Mucosa of stomach (tissue), 1 donor: ENCODE data around the gene GABBR1.

Experiments used
- H3K27me3 ChIP-seq: one replicate; pipeline ENCODE4 v1.7.0; 2013; ENCODE audit warnings: mild to moderate bottlenecking, low read length; ENCODE audit not compliant: control insufficient read depth, insufficient read depth
- H3K36me3 ChIP-seq: one replicate; pipeline ENCODE4 v1.7.0; 2013; ENCODE audit warnings: low read length; ENCODE audit not compliant: control insufficient read depth, insufficient read depth
- H3K4me1 ChIP-seq: one replicate; pipeline ENCODE4 v1.7.0; 2013; ENCODE audit warnings: mild to moderate bottlenecking, low read length; ENCODE audit not compliant: control insufficient read depth, insufficient read depth
- H3K4me3 ChIP-seq: one replicate; pipeline ENCODE4 v1.7.0; 2013; ENCODE audit warnings: low read length
- H3K9ac ChIP-seq: one replicate; pipeline ENCODE4 v1.7.0; 2013; ENCODE audit warnings: mild to moderate bottlenecking, low read length, moderate library complexity
- H3K9me3 ChIP-seq: one replicate; pipeline ENCODE4 v1.7.0; 2013; ENCODE audit warnings: mild to moderate bottlenecking, low read length, moderate library complexity; ENCODE audit not compliant: control insufficient read depth
- donor health status: Pancreatic carcinoma.

GABBR1 gene

DNA sequence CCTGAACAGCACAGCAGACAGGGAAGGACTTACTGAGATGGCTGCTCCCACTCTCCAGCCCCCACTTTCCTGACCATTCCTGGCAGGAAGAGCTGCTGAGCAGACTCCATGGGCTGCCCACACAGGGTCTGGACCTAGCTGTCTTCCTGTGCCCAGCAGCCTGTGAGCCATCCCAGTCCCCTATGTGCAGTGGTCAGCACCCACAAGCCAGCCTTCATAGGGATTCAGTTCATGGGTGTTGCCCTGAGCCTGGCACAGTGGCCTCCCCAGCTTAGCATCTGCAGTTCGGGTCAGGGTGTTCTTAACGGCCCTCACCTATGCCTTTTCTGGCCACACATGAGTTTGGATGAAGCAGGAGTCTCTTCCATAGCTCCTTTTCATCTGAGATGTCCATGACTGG, 105.4 kb downstream of the GABBR1 start:
- Histone ChIP-seq H3K4me1 (no peaks in the 10 kb centered on the region), H3K4me3 (no peak overlapping the region), H3K9ac (no peak overlapping the region), H3K9me3 (no peaks in the 10 kb centered on the region), H3K36me3 (no peaks in the 10 kb centered on the region), H3K27me3 (peaks cover 3% of the 10 kb centered on the region)

DNA sequence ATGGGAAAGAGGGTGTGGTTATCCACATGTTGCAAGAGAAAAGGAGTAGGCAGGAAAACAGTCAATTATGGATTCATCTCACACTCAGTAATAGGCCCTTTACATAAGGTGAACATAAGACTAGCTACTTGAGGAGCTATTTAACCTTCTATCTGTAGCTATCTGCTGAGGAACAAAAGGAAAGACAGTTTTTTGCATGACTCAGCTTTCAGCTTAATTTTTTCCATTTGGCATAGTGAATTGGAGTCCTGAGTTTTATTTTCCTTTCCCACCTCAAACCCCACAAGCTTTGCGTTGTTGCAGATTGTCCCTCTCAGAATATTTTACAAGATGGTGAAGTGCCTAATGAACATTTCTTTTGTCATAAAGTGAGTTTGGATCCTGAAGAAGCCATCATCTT, 105.9 kb downstream of the GABBR1 start:
- peaks cover 3% of the 10 kb centered on the region for H3K27me3 ChIP-seq
- no peak overlapping the region for H3K4me3 ChIP-seq
- no peaks in the 10 kb centered on the region for H3K4me1 ChIP-seq
- H3K9ac ChIP-seq, result no peak overlapping the region
- no peaks in the 10 kb centered on the region for H3K36me3 ChIP-seq
- H3K9me3 ChIP-seq, result no peaks in the 10 kb centered on the region

DNA sequence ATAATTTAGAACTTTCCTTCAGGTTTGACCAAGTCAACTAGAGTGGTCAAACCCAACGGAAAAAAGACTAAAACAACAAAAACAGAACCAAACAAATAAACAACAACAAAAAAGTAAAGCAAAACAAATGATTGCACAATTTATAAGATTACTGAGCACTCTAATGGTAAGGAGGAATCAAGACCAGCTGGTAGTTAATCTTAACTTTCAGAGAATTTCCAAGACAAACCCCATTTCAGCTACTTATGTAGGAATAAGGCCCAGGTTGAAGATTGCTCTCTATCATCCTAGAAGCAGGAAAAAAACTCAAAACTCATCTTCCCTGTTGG, 107.7 kb downstream of the GABBR1 start:
- no peaks in the 10 kb centered on the region for H3K9me3 ChIP-seq
- peaks cover 3% of the 10 kb centered on the region for H3K27me3 ChIP-seq
- H3K4me3 ChIP-seq, result no peak overlapping the region
- H3K4me1 ChIP-seq, result no peaks in the 10 kb centered on the region
- H3K9ac ChIP-seq, result no peak overlapping the region
- H3K36me3 ChIP-seq, result no peaks in the 10 kb centered on the region

DNA sequence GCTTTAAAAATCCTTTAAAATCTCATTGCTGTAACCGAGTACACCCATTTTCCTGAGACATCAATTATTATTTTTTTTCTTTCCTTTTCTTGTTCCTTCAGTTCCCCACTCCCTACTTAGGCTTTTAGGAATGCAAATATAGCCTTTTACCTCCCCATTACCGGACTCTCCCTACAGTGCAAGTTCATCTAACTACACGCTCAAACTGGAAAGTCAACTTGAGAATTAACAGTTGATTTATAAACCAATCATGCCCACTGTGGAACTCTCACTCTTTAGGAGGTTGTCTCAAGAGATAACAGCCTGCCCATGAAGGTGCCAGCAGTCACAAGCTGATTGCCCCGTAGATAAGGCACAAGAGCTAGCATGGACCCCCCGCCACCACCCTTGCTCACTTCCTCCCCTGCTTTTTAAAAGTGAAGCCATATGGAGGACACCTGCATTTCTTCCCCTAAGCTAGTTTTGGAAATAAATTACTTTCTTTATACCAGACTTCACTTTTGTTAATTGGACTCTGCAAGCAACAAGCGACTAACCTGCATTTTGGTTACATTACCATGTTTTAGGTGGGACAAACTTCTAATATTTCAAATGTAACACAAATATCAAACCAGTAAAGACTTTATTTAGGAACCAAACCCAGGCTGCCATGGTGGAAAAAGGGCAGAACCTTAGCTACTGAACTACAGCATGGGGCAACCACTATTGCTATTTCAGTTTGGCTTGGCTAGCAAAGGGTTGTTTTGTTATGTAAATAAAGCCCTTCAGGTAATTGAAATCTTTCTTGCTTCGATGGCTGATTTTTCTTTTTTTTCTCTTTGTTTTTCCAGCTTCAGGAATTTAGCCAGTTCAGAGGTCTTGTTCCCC, 108.3 kb downstream of the GABBR1 start:
- Histone ChIP-seq H3K9ac (no peak overlapping the region), H3K27me3 (peaks cover 3% of the 10 kb centered on the region), H3K4me1 (no peaks in the 10 kb centered on the region), H3K36me3 (no peaks in the 10 kb centered on the region), H3K9me3 (no peaks in the 10 kb centered on the region), H3K4me3 (no peak overlapping the region)

DNA sequence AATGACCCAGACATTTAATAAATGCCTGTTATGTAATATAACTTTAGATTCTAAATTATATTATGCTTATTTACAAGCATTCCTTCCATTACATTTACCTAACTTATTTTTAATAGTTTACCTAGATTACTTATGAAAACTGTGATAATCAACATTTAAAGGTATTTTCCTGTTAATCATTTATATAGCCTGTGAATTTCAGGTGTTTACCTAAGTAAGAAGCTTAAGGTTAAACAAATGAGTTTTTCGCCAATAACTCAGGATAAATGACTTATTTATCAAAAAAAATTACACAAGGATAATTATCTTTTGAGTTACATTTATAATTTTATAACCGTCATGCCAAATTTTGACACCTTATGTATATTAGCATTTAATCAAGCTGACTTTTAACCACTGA, 108.9 kb downstream of the GABBR1 start:
- Histone ChIP-seq H3K9ac (no peak overlapping the region), H3K9me3 (no peaks in the 10 kb centered on the region), H3K27me3 (peaks cover 3% of the 10 kb centered on the region), H3K4me1 (no peaks in the 10 kb centered on the region), H3K4me3 (no peak overlapping the region), H3K36me3 (no peaks in the 10 kb centered on the region)

DNA sequence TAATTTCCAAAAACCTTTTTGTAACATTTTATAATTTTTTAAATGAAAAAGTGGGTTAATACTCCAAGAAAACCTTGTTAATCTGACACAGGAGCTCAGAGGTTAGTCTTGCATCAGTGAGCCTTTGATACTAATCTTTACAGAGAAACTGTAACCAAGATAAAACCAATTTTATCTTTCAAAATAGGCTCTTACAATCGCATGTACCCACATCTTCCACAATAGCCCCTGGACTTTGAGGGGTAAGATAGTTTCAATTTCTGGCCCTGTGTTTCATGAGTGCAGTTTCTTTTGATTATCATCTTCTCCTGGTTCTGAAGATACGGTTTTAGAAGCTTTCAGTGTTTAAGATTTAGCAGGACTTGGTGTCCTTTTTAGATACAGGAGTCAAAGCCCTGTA, 110.8 kb downstream of the GABBR1 start:
- Histone ChIP-seq H3K4me1 (no peaks in the 10 kb centered on the region), H3K4me3 (no peak overlapping the region), H3K27me3 (no peaks in the 10 kb centered on the region), H3K9me3 (no peaks in the 10 kb centered on the region), H3K36me3 (no peaks in the 10 kb centered on the region), H3K9ac (no peak overlapping the region)

DNA sequence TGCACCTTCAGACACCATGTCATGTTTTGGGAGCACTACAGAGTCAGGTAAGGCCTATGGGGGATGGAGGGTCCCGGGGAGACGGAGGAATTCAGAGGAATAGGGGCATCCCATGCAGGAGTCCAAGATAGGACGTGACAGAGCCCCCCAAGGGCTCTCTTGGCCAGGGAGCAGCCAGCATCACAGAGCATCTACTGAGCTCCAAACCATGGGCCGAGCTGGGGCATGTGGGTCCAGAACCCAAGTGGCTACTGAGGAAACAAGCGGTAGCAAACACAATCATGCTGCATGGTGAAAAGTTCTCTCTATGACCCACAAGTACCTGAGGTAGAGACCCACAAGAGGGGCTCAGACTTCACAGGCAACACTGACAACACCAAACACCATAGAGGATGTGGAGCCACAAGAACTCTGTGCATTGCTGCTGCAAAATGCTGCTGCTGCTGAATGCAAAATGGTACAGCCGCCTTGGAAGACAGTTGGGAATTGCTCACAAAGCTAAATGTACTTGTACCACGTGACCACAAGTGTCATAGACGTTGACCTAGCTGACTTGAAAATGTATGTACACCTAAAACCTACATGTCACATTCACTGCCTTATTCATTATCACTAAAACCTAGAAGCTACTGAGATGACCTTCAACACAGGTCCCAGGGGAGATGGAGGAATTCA, 111.8 kb downstream of the GABBR1 start:
- Histone ChIP-seq H3K9me3 (no peaks in the 10 kb centered on the region), H3K4me1 (no peaks in the 10 kb centered on the region), H3K27me3 (no peaks in the 10 kb centered on the region), H3K9ac (no peak overlapping the region), H3K4me3 (no peak overlapping the region), H3K36me3 (no peaks in the 10 kb centered on the region)

DNA sequence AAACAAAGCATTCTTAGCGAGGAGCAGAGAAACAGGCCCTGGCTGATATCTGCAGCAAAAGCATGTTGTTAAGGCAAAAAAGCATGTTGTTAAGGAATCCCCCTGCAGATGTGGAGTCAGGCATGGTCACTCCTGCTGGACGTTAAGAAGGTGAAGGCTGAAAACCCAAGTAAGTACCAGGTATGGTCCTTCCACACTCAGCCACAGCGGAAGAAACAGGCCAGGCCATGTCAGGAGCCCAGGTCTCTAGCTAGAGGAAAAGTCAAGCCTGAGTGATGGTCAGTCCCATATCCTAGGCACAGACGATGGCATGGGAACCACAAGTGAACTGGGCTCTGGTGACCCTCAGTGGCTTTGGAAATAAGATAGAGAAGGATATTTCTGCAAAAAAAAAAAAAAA, 112.8 kb downstream of the GABBR1 start:
- Histone ChIP-seq H3K9ac (no peak overlapping the region), H3K9me3 (no peaks in the 10 kb centered on the region), H3K27me3 (no peaks in the 10 kb centered on the region), H3K4me3 (no peak overlapping the region), H3K4me1 (no peaks in the 10 kb centered on the region), H3K36me3 (no peaks in the 10 kb centered on the region)

DNA sequence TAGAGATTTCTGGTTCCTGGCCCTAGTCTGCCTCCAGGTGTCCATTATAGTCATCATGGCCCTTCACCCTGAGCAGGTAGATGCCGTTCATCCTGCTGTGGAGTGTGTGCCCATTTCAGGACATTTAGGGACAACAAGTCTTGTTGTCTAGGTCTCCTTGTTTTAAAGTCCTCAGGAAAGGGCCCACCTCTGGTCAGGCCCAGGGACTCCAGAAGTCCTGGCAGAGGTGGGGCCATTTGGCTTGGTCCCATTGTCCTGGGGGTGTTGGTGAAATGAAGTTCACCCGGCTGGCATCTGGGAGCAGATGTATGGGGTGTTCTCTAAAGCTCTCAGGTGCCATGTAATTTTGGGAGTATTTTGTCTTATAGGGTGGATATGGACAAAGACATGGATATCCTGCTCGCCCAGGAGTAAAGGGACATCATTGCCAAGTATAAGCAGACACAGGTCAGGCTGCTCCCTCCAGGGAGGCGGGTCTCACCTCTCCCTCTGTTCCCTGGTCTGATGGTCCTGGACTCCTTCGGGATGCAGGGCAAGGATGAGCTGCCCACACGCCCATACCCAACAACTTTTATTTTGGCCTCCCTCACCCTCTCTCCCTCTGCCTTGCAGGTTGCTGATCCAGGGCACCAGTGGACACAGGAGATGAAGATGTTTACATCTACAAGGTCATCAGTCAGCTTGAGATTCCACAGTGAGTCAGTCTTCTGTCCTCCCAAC, 113.5 kb downstream of the GABBR1 start:
- Histone ChIP-seq H3K9me3 (no peaks in the 10 kb centered on the region), H3K36me3 (no peaks in the 10 kb centered on the region), H3K9ac (no peak overlapping the region), H3K4me3 (no peak overlapping the region), H3K27me3 (no peaks in the 10 kb centered on the region), H3K4me1 (no peaks in the 10 kb centered on the region)

DNA sequence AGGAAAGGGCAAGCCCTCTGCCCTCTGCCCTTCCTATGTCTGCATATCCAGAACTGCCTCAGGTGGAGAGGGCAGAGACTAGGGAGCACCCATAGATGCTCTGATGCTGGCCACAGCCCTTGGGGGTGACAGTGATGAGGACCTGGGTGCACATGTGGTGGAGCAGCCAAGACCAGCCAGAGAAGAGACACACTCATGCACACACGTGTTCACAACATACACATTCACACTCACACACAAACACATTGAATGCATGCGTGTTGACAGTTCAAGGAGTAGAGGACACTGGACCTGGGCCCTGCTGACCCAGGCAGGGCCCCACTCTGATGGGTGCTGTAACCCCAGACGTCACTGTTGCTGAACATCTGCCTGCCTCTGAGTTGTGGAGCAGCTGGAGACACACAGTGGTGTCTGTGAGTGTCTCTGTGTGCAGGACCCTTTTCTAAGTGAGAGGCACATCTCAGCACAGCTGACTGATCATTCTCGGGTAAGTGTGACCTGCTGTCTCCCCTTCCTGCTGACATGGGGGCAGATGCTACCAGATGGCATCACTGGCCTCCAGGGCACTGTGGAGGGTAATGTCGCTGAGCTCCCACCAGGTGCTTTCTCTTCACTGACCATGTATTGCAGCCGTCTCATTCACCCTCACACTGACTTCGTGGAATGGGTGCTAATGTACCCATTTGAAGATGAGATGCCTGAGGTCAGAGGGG, 115.1 kb downstream of the GABBR1 start:
- no peaks in the 10 kb centered on the region for H3K27me3 ChIP-seq
- no peak overlapping the region for H3K4me3 ChIP-seq
- no peak overlapping the region for H3K9ac ChIP-seq
- H3K36me3 ChIP-seq, result no peaks in the 10 kb centered on the region
- no peaks in the 10 kb centered on the region for H3K9me3 ChIP-seq
- H3K4me1 ChIP-seq, result no peaks in the 10 kb centered on the region

DNA sequence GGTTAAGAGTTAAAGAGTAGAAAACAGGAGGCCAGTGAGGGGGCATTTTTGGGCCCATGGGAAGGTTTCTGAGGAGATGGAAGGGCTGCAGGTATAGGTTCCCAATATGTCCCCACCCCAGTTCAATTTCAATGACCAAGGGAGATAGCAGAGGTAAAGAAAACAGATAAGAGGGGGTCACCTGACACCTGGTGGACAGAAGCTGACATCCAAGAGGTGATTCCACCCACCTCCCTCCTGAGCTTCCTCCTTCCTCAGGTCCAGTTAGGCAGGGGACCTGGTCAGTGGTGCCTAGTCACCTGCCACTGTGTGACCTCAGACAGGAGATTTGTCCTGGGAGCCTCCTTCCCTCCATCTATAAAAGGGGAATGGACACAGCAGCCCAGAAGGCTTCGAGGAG, 115.7 kb downstream of the GABBR1 start:
- Histone ChIP-seq H3K9ac (no peak overlapping the region), H3K4me3 (no peak overlapping the region), H3K36me3 (no peaks in the 10 kb centered on the region), H3K9me3 (no peaks in the 10 kb centered on the region), H3K27me3 (no peaks in the 10 kb centered on the region), H3K4me1 (no peaks in the 10 kb centered on the region)

DNA sequence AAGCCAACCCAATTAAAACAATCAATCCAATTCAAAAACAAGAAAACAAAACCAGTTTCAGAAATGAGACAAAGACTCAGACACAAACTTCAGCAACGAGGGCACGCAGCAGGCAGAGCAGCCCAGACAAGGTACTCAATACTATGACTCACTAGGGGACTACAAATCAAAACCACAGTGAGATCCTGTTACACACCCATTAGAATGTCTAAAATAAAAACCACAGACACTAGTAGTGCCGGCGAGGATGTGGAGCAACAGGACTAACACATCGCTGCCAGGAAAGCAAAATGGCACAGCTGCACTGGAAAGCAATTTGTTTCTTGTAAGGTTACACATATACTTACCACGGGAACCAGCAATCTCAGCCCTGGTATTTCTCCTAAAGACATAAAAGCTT, 116.9 kb downstream of the GABBR1 start:
- H3K9me3 ChIP-seq, result no peaks in the 10 kb centered on the region
- H3K36me3 ChIP-seq, result no peaks in the 10 kb centered on the region
- H3K4me1 ChIP-seq, result no peaks in the 10 kb centered on the region
- H3K27me3 ChIP-seq, result no peaks in the 10 kb centered on the region
- no peak overlapping the region for H3K9ac ChIP-seq
- H3K4me3 ChIP-seq, result no peak overlapping the region
